Activated T-helper 17 cell treated with anti-CD3 and anti-CD28 coated beads, Interleukin-2, amount 50 U/mL, for 72 hours (primary cell): Measurements from ENCODE around the gene MBOAT1. TPM values are rescaled to one million over a fixed set of nuclear protein-coding genes. Genes with fewer than 3 reads are reported as not detected.

ENCODE experiments used
- ATAC-seq: fragments of 150-1000 bp; cut with Tn5 transposase; replicated peaks from 2 replicates; pipeline ENCODE4 v1.10.0; 2021; ENCODE audit warnings: mild to moderate bottlenecking, moderate library complexity
- H3K27ac Mint-ChIP-seq: one replicate; pipeline ENCODE4 v1.8.0; 2022; ENCODE audit warnings: mixed read lengths
- H3K27me3 Mint-ChIP-seq: one replicate; pipeline ENCODE4 v1.8.0; 2022; ENCODE audit warnings: mixed read lengths
- H3K36me3 Mint-ChIP-seq: one replicate; pipeline ENCODE4 v1.8.0; 2022; ENCODE audit warnings: low read depth, mild to moderate bottlenecking, mixed read lengths
- H3K4me1 Mint-ChIP-seq: one replicate; pipeline ENCODE4 v1.8.0; 2022; ENCODE audit warnings: mixed read lengths
- H3K4me3 Mint-ChIP-seq: one replicate; pipeline ENCODE4 v1.8.0; 2022; ENCODE audit warnings: mild to moderate bottlenecking, mixed read lengths
- H3K9me3 Mint-ChIP-seq: one replicate; pipeline ENCODE4 v1.8.0; 2022; ENCODE audit warnings: mixed read lengths
- total RNA-seq, 2 donors: library from RNA; stranded (reverse); gene quantifications; one replicate each; pipeline ENCODE4 v1.2.3, GENCODE V29; 2022

MBOAT1 gene
- total RNA-seq, 2 donors from 2014 or later = 15.7 to 18.3 TPM

GRCh38 chr6:20112841-20113240 is 99.4 kb downstream of the MBOAT1 start:
- peaks cover 4% of the 10 kb centered on the region for H3K4me1 Mint-ChIP-seq
- H3K27ac Mint-ChIP-seq = no peak overlapping the region
- H3K9me3 Mint-ChIP-seq = no peaks in the 10 kb centered on the region
- peaks cover 87% of the 10 kb centered on the region for H3K36me3 Mint-ChIP-seq
- ATAC-seq = no peak
- no peak overlapping the region for H3K4me3 Mint-ChIP-seq
- H3K27me3 Mint-ChIP-seq = no peaks in the 10 kb centered on the region

DNA sequence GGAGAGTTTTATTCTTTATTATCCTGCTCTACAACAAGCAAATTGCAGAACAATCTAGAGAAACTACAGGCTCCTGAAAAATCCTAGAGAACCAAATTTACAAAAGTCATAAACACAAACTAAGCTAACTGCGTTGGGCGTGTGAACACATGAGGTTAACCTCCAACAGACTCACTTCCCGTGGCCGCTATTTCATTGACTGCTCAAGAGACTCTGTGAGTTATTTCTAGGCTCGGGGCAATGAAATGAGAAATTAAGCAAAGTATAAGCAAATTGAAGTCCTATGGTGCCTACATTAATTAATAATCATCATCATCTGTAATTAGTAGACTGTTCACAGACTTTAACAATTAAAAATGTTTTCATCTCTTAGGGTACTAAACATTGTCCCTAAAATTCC is 100.0 kb downstream of the MBOAT1 start:
- no peaks in the 10 kb centered on the region for H3K4me1 Mint-ChIP-seq
- H3K27ac Mint-ChIP-seq = no peak overlapping the region
- no peak overlapping the region for H3K4me3 Mint-ChIP-seq
- ATAC-seq = no peak
- H3K36me3 Mint-ChIP-seq = peaks cover 87% of the 10 kb centered on the region
- no peaks in the 10 kb centered on the region for H3K9me3 Mint-ChIP-seq
- H3K27me3 Mint-ChIP-seq = no peaks in the 10 kb centered on the region

DNA sequence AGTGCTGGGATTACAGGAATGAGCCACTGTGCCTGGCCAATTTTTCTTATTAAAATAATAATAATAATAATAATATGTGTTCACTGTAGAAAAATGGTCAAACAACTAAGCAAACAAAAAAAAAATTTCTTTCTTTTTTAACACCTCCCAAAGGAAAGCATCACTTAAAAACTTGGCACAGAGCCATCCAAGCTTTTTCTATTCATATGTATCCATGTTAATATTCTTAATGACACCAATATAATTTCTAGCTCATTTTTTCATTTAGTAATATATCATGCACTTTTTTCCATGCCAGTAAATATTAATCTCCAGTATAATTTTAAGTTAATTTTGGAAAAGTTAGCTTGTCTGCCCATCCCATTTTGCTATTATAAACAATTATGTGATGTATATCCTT is 101.8 kb downstream of the MBOAT1 start:
- H3K4me3 Mint-ChIP-seq = no peak overlapping the region
- H3K36me3 Mint-ChIP-seq = peaks cover 91% of the 10 kb centered on the region
- no peak overlapping the region for H3K27ac Mint-ChIP-seq
- no peak for ATAC-seq
- H3K27me3 Mint-ChIP-seq = no peaks in the 10 kb centered on the region
- H3K9me3 Mint-ChIP-seq = no peaks in the 10 kb centered on the region
- no peaks in the 10 kb centered on the region for H3K4me1 Mint-ChIP-seq

- Mint-ChIP-seq H3K4me3 (no peak overlapping the region), H3K27ac (no peak overlapping the region), H3K27me3 (no peaks in the 10 kb centered on the region), H3K9me3 (no peaks in the 10 kb centered on the region), H3K4me1 (no peaks in the 10 kb centered on the region), H3K36me3 (peaks cover 89% of the 10 kb centered on the region)
- no peak for ATAC-seq
Measured at GRCh38 chr6:20109526-20109925, 102.7 kb downstream of the MBOAT1 start.

- Mint-ChIP-seq H3K36me3 (peaks cover 89% of the 10 kb centered on the region), H3K9me3 (no peaks in the 10 kb centered on the region), H3K27me3 (no peaks in the 10 kb centered on the region), H3K27ac (no peak overlapping the region), H3K4me3 (no peak overlapping the region), H3K4me1 (no peaks in the 10 kb centered on the region)
- no peak for ATAC-seq
Measured at GRCh38 chr6:20105838-20106237, 106.4 kb downstream of the MBOAT1 start.

DNA sequence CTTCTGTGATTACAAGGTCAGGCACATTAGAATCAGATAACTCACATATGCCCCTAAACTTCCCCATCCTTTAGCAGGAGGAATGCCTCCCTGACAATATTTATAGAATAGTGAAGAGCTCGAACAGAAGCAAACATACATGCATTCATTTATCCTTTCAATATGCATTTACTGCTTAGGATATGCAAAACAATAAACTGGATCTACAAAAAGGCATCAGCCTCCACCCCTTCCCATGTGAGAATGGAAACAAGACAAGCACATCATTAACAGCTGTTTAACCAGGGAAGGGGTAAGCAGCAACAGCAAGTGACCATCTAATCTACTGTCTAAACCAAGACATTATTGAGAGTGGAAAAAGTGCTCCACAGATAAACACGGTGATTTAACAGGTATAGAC is 107.6 kb downstream of the MBOAT1 start:
- Mint-ChIP-seq H3K9me3 (no peaks in the 10 kb centered on the region), H3K36me3 (peaks cover 93% of the 10 kb centered on the region), H3K27me3 (no peaks in the 10 kb centered on the region), H3K4me1 (no peaks in the 10 kb centered on the region), H3K27ac (no peak overlapping the region), H3K4me3 (no peak overlapping the region)
- no peak for ATAC-seq

DNA sequence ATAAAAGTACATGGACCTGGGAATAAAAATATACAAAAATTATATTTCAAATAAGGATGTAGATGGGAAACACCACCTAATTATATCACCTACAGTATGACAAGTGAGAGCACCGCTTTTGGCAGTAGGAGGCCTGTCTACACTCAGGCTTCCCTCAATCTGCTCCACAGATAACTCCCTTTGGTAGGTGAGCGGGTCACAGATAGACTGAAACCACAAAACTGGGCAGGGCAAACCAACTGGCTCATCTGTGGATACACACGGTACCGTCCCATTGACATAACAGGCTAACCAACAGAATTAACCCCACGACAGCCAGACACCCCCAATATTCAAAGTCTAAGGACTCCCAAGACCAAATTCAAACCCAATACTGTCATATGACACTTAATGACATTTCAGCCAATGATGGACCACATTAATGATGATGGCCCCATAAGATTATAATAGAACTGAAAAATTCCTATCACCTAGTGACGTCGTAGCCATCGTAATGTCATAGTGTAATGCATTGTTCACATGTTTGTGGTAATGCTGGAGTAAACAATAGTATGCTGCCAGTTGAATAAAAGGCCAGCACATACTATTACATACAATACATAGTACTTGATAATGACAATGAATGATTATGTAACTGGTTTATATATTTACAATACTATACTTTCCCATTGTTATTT is 109.7 kb downstream of the MBOAT1 start:
- H3K9me3 Mint-ChIP-seq = no peaks in the 10 kb centered on the region
- peaks cover 88% of the 10 kb centered on the region for H3K36me3 Mint-ChIP-seq
- H3K27me3 Mint-ChIP-seq = no peaks in the 10 kb centered on the region
- H3K27ac Mint-ChIP-seq = no peak overlapping the region
- no peak for ATAC-seq
- H3K4me3 Mint-ChIP-seq = no peak overlapping the region
- no peaks in the 10 kb centered on the region for H3K4me1 Mint-ChIP-seq

DNA sequence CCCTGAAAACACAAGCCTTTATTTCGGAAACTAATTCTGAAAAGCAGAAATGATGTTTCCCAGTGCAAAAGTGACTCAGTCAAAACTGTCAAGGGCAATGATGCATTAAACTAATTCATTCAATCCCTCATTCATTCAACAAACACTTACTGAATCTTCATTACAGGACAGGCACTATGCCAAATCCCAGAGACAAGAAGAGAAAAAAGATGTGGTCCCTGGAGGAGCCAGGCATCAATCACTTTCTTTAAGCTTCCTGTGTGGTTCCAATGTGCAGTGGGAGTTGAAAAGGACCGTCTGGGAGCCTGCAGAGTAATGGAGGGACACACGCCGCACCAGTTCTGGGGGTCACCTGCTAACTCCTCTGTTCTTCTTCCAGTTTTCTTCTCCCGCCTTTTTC is 113.1 kb downstream of the MBOAT1 start:
- no peak overlapping the region for H3K4me3 Mint-ChIP-seq
- ATAC-seq = no peak
- no peaks in the 10 kb centered on the region for H3K4me1 Mint-ChIP-seq
- no peak overlapping the region for H3K27ac Mint-ChIP-seq
- H3K27me3 Mint-ChIP-seq = no peaks in the 10 kb centered on the region
- peaks cover 58% of the 10 kb centered on the region for H3K36me3 Mint-ChIP-seq
- no peaks in the 10 kb centered on the region for H3K9me3 Mint-ChIP-seq

DNA sequence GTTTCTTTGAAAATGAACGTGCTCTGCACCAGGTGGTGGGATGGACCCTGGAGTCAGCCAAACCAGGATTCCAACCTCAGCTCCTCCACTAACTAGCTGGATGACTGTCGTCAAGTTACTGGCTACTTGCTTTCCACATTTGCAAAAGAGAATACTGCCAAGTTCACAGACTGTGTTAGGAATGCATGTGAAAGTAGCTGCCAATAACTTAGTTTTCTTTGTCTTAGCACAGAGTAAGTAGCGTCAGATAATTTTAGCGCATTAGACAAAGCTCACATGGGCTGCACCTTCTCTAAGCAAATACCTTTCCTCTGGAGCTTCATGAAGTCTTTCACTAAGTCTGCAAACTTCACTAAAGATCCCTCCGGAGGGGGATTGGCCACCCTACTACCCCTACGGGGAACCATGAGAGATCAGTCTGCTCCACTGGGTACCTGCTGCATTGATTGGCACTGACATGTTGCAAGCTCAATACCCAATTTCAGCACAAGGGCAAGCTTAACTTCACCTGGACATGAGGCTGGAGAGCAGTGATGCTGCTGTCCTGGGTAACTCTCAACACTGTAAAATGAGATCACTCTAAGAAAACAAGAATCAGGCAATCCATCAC is 113.9 kb downstream of the MBOAT1 start:
- ATAC-seq = no peak
- Mint-ChIP-seq H3K9me3 (no peaks in the 10 kb centered on the region), H3K27me3 (no peaks in the 10 kb centered on the region), H3K27ac (no peak overlapping the region), H3K36me3 (peaks cover 50% of the 10 kb centered on the region), H3K4me3 (no peak overlapping the region), H3K4me1 (no peaks in the 10 kb centered on the region)

- no peak overlapping the region for H3K27ac Mint-ChIP-seq
- H3K27me3 Mint-ChIP-seq = no peaks in the 10 kb centered on the region
- H3K4me1 Mint-ChIP-seq = no peaks in the 10 kb centered on the region
- no peak for ATAC-seq
- no peaks in the 10 kb centered on the region for H3K9me3 Mint-ChIP-seq
- H3K36me3 Mint-ChIP-seq = peaks cover 32% of the 10 kb centered on the region
- H3K4me3 Mint-ChIP-seq = no peak overlapping the region
Measured at GRCh38 chr6:20096536-20096935, 115.7 kb downstream of the MBOAT1 start.

- ATAC-seq = no peak
- no peak overlapping the region for H3K4me3 Mint-ChIP-seq
Measured at GRCh38 chr6:20095436-20095835, 116.8 kb downstream of the MBOAT1 start.

GRCh38 chr6:20092071-20092566 is 120.2 kb downstream of the MBOAT1 start:
- no peaks in the 10 kb centered on the region for H3K4me1 Mint-ChIP-seq
- ATAC-seq = no peak
- H3K9me3 Mint-ChIP-seq = peaks cover 5% of the 10 kb centered on the region
- H3K27ac Mint-ChIP-seq = no peak overlapping the region
- no peaks in the 10 kb centered on the region for H3K36me3 Mint-ChIP-seq
- no peaks in the 10 kb centered on the region for H3K27me3 Mint-ChIP-seq
- H3K4me3 Mint-ChIP-seq = no peak overlapping the region

More at GRCh38 chr6:20095436-20095835, 116.8 kb downstream of the MBOAT1 start:
- peaks cover 21% of the 10 kb centered on the region for H3K36me3 Mint-ChIP-seq
- no peak overlapping the region for H3K27ac Mint-ChIP-seq
- no peaks in the 10 kb centered on the region for H3K9me3 Mint-ChIP-seq
- no peaks in the 10 kb centered on the region for H3K27me3 Mint-ChIP-seq
- H3K4me1 Mint-ChIP-seq = no peaks in the 10 kb centered on the region

- Mint-ChIP-seq H3K27ac (no peak overlapping the region), H3K4me3 (no peak overlapping the region), H3K4me1 (no peaks in the 10 kb centered on the region), H3K9me3 (peaks cover 9% of the 10 kb centered on the region), H3K27me3 (no peaks in the 10 kb centered on the region), H3K36me3 (no peaks in the 10 kb centered on the region)
- ATAC-seq = no peak
Measured at GRCh38 chr6:20086992-20087391, 125.3 kb downstream of the MBOAT1 start.

GRCh38 chr6:20085817-20086216 is 126.5 kb downstream of the MBOAT1 start:
- H3K27ac Mint-ChIP-seq = no peak overlapping the region
- H3K4me1 Mint-ChIP-seq = no peaks in the 10 kb centered on the region
- no peak overlapping the region for H3K4me3 Mint-ChIP-seq
- peaks cover 9% of the 10 kb centered on the region for H3K9me3 Mint-ChIP-seq
- no peak for ATAC-seq
- H3K36me3 Mint-ChIP-seq = no peaks in the 10 kb centered on the region
- no peaks in the 10 kb centered on the region for H3K27me3 Mint-ChIP-seq

DNA sequence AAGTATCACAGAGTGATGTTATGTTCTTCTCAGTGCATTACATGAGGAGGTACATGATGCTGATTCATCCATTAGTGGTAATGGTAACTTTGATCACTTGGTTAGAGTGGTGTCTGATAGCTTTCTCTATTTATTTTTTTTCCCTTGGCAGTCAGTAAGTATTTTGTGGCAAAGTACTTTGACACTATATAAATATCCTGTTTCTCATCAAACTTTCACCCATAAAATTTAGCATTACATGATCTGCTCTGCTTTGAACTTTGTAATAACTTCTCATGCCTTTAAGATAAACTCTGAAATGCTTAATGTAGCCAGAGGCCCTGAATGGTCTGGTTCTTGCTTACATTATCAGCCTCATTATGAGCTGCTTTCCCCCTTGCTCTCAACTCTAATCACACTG is 127.9 kb downstream of the MBOAT1 start:
- Mint-ChIP-seq H3K4me1 (no peaks in the 10 kb centered on the region), H3K36me3 (no peaks in the 10 kb centered on the region), H3K9me3 (peaks cover 12% of the 10 kb centered on the region), H3K4me3 (no peak overlapping the region), H3K27ac (no peak overlapping the region), H3K27me3 (no peaks in the 10 kb centered on the region)
- no peak for ATAC-seq
